Endothelial cell of umbilical vein (primary cell): ENCODE data around the gene KLHL35. TPM values are rescaled to one million over a fixed set of nuclear protein-coding genes. Genes with fewer than 3 reads are reported as not detected.
A peak's percentile ranks its signal among the peaks of the same experiment; 100 is the strongest.

Source experiments
- BruUV-seq: library from RNA; stranded (reverse); fragments of 400-500 nt; replicated peaks from 2 replicates; lab custom pipeline; 2021; lab: Mats Ljungman, UMichigan
- CTCF ChIA-PET: fragments of 300-600, 350-600 bp; sonication (Branson Sonifier 250); formaldehyde crosslinking; loops from one replicate; lab custom pipeline; 2021; ENCODE audit warnings: antibody characterized with exemption, inconsistent platforms; lab: Charles Lee
- POLR2A ChIA-PET: fragments of 300-600, 350-600 bp; sonication (Branson Sonifier 250); formaldehyde crosslinking; loops from one replicate; lab custom pipeline; 2021; ENCODE audit warnings: antibody characterized with exemption, inconsistent platforms; lab: Charles Lee
- DNase-seq: peaks from one replicate; pipeline ENCODE4 v3.0.0-alpha.2; 2011; ENCODE audit warnings: low read depth, low spot score
- FAIRE-seq: peaks from 2 replicates; lab custom pipeline; 2011; peaks lifted over from hg19 to GRCh38; lab: Jason Lieb, UNC
- H2AFZ ChIP-seq: 2 replicates; pipeline ENCODE4 v1.6.0; 2012; ENCODE audit warnings: low read depth, low read length, control low read depth, inconsistent platforms
- H3K27ac ChIP-seq: 2 replicates; pipeline ENCODE4 v1.5.1; 2011; ENCODE audit warnings: low read depth, mild to moderate bottlenecking, control low read depth, low read length, moderate library complexity; ENCODE audit not compliant: insufficient read depth
- H3K27me3 ChIP-seq, 2 experiments: 2 replicates each; pipeline versions ENCODE4 v1.6.0 to v1.6.1; 2011; ENCODE audit warnings: low read length in 2 of 2, mixed read lengths in 1 of 2; ENCODE audit not compliant: control insufficient read depth in 2 of 2, insufficient read depth in 2 of 2
- H3K36me3 ChIP-seq, 2 experiments: 2 replicates in 1 of 2; 3 replicates in 1 of 2; pipeline ENCODE4 v1.5.1; 2011; ENCODE audit warnings: low read length in 2 of 2, mild to moderate bottlenecking in 1 of 2, moderate library complexity in 1 of 2; ENCODE audit not compliant: control insufficient read depth in 2 of 2, insufficient read depth in 2 of 2; ENCODE audit errors: extremely low read depth in 1 of 2
- H3K4me1 ChIP-seq: 3 replicates; pipeline ENCODE4 v1.5.1; 2011; ENCODE audit warnings: mild to moderate bottlenecking, low read length; ENCODE audit not compliant: control insufficient read depth, insufficient read depth; ENCODE audit errors: extremely low read depth
- H3K4me2 ChIP-seq: 2 replicates; pipeline ENCODE4 v1.6.1; 2011; ENCODE audit warnings: low read length, control low read depth, mixed read lengths; ENCODE audit not compliant: insufficient read depth
- H3K4me3 ChIP-seq, 3 experiments: fragments of 200-600 bp in 1 of 3; sonication (generic), shearing (Covaris generic) in 1 of 3; replicated peaks in 1 of 3; 2 replicates each; pipeline ENCODE4 v1.5.1; 2011 to 2016; ENCODE audit warnings: control low read depth in 3 of 3, low read length in 3 of 3, mild to moderate bottlenecking in 2 of 3, inconsistent platforms in 1 of 3, low read depth in 1 of 3, moderate library complexity in 1 of 3; ENCODE audit not compliant: insufficient read depth in 1 of 3
- H3K79me2 ChIP-seq: 2 replicates; pipeline ENCODE4 v1.6.0; 2012; ENCODE audit warnings: low read length, inconsistent platforms; ENCODE audit not compliant: control insufficient read depth, insufficient read depth
- H3K9ac ChIP-seq: replicated peaks from 2 replicates; pipeline ENCODE3; 2011; ENCODE audit warnings: low read length, control low read depth; ENCODE audit not compliant: insufficient read depth; ENCODE audit errors: extremely low read depth
- H3K9me1 ChIP-seq: replicated peaks from 3 replicates; pipeline ENCODE4 v1.6.0; 2011; ENCODE audit warnings: mild to moderate bottlenecking, low read length; ENCODE audit not compliant: control insufficient read depth, insufficient read depth; ENCODE audit errors: extremely low read depth
- H3K9me3 ChIP-seq: replicated peaks from 2 replicates; pipeline ENCODE4 v1.5.1; 2012; ENCODE audit warnings: low read length, inconsistent platforms; ENCODE audit not compliant: control insufficient read depth, insufficient read depth
- H4K20me1 ChIP-seq: replicated peaks from 2 replicates; pipeline ENCODE3; 2011; ENCODE audit warnings: mild to moderate bottlenecking, low read length; ENCODE audit not compliant: control insufficient read depth, insufficient read depth; ENCODE audit errors: extremely low read depth
- EZH2 ChIP-seq: IDR thresholded peaks from 2 replicates; pipeline ENCODE4 v1.6.1; 2012; ENCODE audit warnings: borderline replicate concordance, low read depth, mild to moderate bottlenecking, moderate library complexity, low read length, inconsistent platforms; ENCODE audit not compliant: severe bottlenecking
- FOS ChIP-seq: IDR thresholded peaks from 2 replicates; pipeline ENCODE4 v1.6.1; 2011; ENCODE audit warnings: mild to moderate bottlenecking, low read length, moderate library complexity, borderline replicate concordance; ENCODE audit not compliant: insufficient read depth
- GATA2 ChIP-seq: IDR thresholded peaks from 2 replicates; pipeline ENCODE4 v1.7.0; 2011; ENCODE audit warnings: low read depth, mild to moderate bottlenecking, moderate library complexity, mixed read lengths, low read length; ENCODE audit not compliant: insufficient read length, insufficient read depth
- JUN ChIP-seq: IDR thresholded peaks from 2 replicates; pipeline ENCODE4 v1.6.1; 2011; ENCODE audit warnings: borderline replicate concordance, low read depth; ENCODE audit not compliant: insufficient read length, insufficient read depth
- MYC ChIP-seq: IDR thresholded peaks from one replicate; pipeline ENCODE4 v1.6.1; 2011; ENCODE audit warnings: mild to moderate bottlenecking, low read depth, low read length
- POLR2A ChIP-seq: IDR thresholded peaks from 2 replicates; pipeline ENCODE4 v1.6.1; 2012; ENCODE audit warnings: low read depth, mild to moderate bottlenecking, control low read depth, low read length
- POLR2AphosphoS5 ChIP-seq: IDR thresholded peaks from 2 replicates; pipeline ENCODE4 v1.6.1; 2012; ENCODE audit warnings: low read depth, mild to moderate bottlenecking, control low read depth, low read length, moderate library complexity; ENCODE audit not compliant: insufficient read depth
- dilution Hi-C: fragments of 300-500 bp; cut with MboI; formaldehyde crosslinking; loops from one replicate; pipeline ENCODE4 v1.15.0; 2019; ENCODE audit warnings: low sequenced_read_pairs; ENCODE audit not compliant: extremely low pct_ligation_motif_present
- intact Hi-C: fragments of 100-400 bp; cut with micrococcal nuclease; formaldehyde crosslinking; loops from one replicate; pipeline ENCODE4 v1.10.0; 2022
- polyA plus RNA-seq, 4 experiments: library from polyadenylated mRNA; depleted of rRNA in 3 of 4; stranded (reverse) in 3 of 4; unstranded in 1 of 4; fragments of >200 nt; gene quantifications; 2 replicates each; pipeline versions ENCODE4 v1.2.1 to v1.2.3, GENCODE V29; 2011 to 2012; ENCODE audit warnings: missing spikeins in 1 of 4
- total RNA-seq: library from RNA; stranded (reverse); gene quantifications from 2 replicates; pipeline ENCODE4 v1.2.3, GENCODE V29; 2021
- TF ChIP-seq, protein P1 (sequence below), 2 donors: IDR thresholded peaks; 1 replicate in 1 of 2; 2 replicates in 1 of 2; pipeline ENCODE4 v1.5.1; 2011; ENCODE audit warnings: low read length in 2 of 2, mild to moderate bottlenecking in 2 of 2, moderate library complexity in 2 of 2, control low read depth in 1 of 2, inconsistent platforms in 1 of 2, low read depth in 1 of 2; ENCODE audit not compliant: insufficient read depth in 1 of 2; ENCODE audit errors: extremely low read depth in 1 of 2
- TF ChIP-seq, protein P2 (sequence below): IDR thresholded peaks from 2 replicates; pipeline ENCODE4 v1.6.1; 2011; ENCODE audit not compliant: insufficient read depth, insufficient read length

Gene KLHL35
- total and polyA plus RNA-seq, 2 donors (not counting 3 experiments of a cell fraction or from before 2014, with no cell fraction given) = 0.97 to 2.3 TPM

DNA sequence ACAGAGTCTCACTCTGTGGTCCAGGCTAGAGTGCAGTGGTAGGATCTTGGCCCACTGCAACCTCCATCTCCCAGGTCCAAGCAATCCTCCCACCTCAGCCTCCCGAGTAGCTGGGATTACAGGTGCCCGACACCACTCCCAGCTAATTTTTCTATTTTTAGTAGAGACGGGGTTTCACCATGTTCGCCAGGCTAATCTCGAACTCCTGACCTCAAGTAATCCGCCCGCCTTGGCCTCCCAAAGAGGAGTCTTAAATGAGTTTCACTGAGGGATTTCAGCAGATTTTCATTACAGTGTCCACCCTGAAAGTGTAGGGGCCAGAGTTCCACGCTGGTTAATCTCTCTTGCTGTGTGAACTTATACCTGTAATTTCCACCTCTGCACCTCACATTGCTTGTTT lies 34.1 kb downstream of the KLHL35 start:
- peaks cover 45% of the 10 kb centered on the region for H3K79me2 ChIP-seq
- no peak overlapping the region for H3K27ac ChIP-seq
- FAIRE-seq (no peak), DNase-seq (no peak)
- ChIA-PET CTCF (interaction anchor here (0.7 to 4.9 kb wide), 2 partner anchors 9 to 10 kb away, joined by 3 to 26 read pairs; no protein-coding TSS in a partner anchor), POLR2A (interaction anchor here (0.6 kb wide), 1 partner anchor 70 kb away, joined by 7 read pairs; no protein-coding TSS in a partner anchor)
- H2AFZ ChIP-seq = peak overlapping the region; percentile 40
- peak overlapping the region; percentile 19 for H3K4me2 ChIP-seq
- no peaks in the 10 kb centered on the region for H3K27me3 ChIP-seq
- no peak overlapping the region for H3K9ac ChIP-seq
- intact Hi-C loops = no loop called here
- peaks cover 9% of the 10 kb centered on the region for H4K20me1 ChIP-seq
- H3K4me3 ChIP-seq = no peak overlapping the region
- dilution Hi-C loops = no loop called here
- BruUV-seq = no TSS peak
- peaks cover 19 to 25% of the 10 kb centered on the region in 2 experiments for H3K36me3 ChIP-seq
- no peaks in the 10 kb centered on the region for H3K9me3 ChIP-seq
- TF ChIP-seq JUN = no peak
- TF ChIP-seq POLR2AphosphoS5 = no peak
- TF ChIP-seq, protein P1, sequence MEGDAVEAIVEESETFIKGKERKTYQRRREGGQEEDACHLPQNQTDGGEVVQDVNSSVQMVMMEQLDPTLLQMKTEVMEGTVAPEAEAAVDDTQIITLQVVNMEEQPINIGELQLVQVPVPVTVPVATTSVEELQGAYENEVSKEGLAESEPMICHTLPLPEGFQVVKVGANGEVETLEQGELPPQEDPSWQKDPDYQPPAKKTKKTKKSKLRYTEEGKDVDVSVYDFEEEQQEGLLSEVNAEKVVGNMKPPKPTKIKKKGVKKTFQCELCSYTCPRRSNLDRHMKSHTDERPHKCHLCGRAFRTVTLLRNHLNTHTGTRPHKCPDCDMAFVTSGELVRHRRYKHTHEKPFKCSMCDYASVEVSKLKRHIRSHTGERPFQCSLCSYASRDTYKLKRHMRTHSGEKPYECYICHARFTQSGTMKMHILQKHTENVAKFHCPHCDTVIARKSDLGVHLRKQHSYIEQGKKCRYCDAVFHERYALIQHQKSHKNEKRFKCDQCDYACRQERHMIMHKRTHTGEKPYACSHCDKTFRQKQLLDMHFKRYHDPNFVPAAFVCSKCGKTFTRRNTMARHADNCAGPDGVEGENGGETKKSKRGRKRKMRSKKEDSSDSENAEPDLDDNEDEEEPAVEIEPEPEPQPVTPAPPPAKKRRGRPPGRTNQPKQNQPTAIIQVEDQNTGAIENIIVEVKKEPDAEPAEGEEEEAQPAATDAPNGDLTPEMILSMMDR (IDR thresholded peaks at IDR 0.05; ENCODE audit: extremely low read depth in 1 of 2, insufficient read depth in 1 of 2, low read depth in 1 of 2, low read length in 2 of 2) = no peak
- no peak for TF ChIP-seq MYC
- TF ChIP-seq, protein P2, sequence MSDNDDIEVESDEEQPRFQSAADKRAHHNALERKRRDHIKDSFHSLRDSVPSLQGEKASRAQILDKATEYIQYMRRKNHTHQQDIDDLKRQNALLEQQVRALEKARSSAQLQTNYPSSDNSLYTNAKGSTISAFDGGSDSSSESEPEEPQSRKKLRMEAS = no peak
- TF ChIP-seq POLR2A = no peak
- TF ChIP-seq FOS = no peak
- no peak for TF ChIP-seq GATA2
- TF ChIP-seq EZH2 = no peak
- H3K9me1 ChIP-seq = no peaks in the 10 kb centered on the region
- peaks cover 32% of the 10 kb centered on the region for H3K4me1 ChIP-seq
